Neural cell (in vitro differentiated cells): ENCODE measurements around the gene SERPINA1. TPM values are rescaled to one million over a fixed set of nuclear protein-coding genes. Genes with fewer than 3 reads are reported as not detected.

Source experiments
- H2AFZ ChIP-seq: fragments of 200-600, 300-800 bp; sonication (generic), shearing (Covaris generic); 2 replicates; pipeline ENCODE4 v1.6.0; 2014; ENCODE audit warnings: low read depth, mild to moderate bottlenecking, antibody characterized with exemption, low read length, moderate library complexity
- H3F3A ChIP-seq: fragments of 200-600 bp; shearing (Covaris generic); 2 replicates; pipeline ENCODE4 v1.6.1; 2016; ENCODE audit warnings: mild to moderate bottlenecking, moderate library complexity, mixed read lengths, antibody characterized with exemption, low read length; ENCODE audit not compliant: insufficient read depth, poor library complexity, severe bottlenecking
- H3K27ac ChIP-seq: fragments of 200-600, 300-800 bp; sonication (generic), shearing (Covaris generic); 2 replicates; pipeline ENCODE4 v1.5.1; 2014; ENCODE audit warnings: mild to moderate bottlenecking, low read length, moderate library complexity
- H3K27me3 ChIP-seq: fragments of 300-800, 200-600 bp; sonication (generic), shearing (Covaris generic); 2 replicates; pipeline ENCODE4 v1.6.0; 2014; ENCODE audit warnings: mild to moderate bottlenecking, low read depth, low read length, moderate library complexity; ENCODE audit not compliant: insufficient read depth
- H3K36me3 ChIP-seq: fragments of 300-800, 200-600 bp; sonication (generic), shearing (Covaris generic); 2 replicates; pipeline ENCODE4 v1.5.1; 2014; ENCODE audit warnings: mild to moderate bottlenecking, antibody characterized with exemption, low read length, moderate library complexity; ENCODE audit not compliant: insufficient read depth
- H3K4me2 ChIP-seq: fragments of 300-800, 200-600 bp; sonication (generic), shearing (Covaris generic); 2 replicates; pipeline ENCODE4 v1.6.0; 2014; ENCODE audit warnings: mild to moderate bottlenecking, low read length
- H3K4me3 ChIP-seq: fragments of 300-800, 200-600 bp; sonication (generic), shearing (Covaris generic); 2 replicates; pipeline ENCODE4 v1.5.1; 2014; ENCODE audit warnings: mild to moderate bottlenecking, low read length, moderate library complexity
- H3K79me2 ChIP-seq: fragments of 200-600 bp; shearing (Covaris generic); replicated peaks from 2 replicates; pipeline ENCODE4 v1.6.0; 2014; ENCODE audit warnings: mild to moderate bottlenecking, low read length, moderate library complexity; ENCODE audit not compliant: insufficient read depth
- H3K9ac ChIP-seq: fragments of 300-800, 200-600 bp; sonication (generic), shearing (Covaris generic); 2 replicates; pipeline ENCODE4 v1.6.1; 2016; ENCODE audit warnings: mild to moderate bottlenecking, low read length, mixed read lengths
- H3K9me2 ChIP-seq: fragments of 200-600 bp; shearing (Covaris generic); 2 replicates; pipeline ENCODE4 v1.6.1; 2016; ENCODE audit warnings: mild to moderate bottlenecking, low read length, mixed read lengths; ENCODE audit not compliant: insufficient read depth
- H3K9me3 ChIP-seq: fragments of 200-600, 300-800 bp; sonication (generic), shearing (Covaris generic); 2 replicates; pipeline ENCODE4 v1.6.1; 2016; ENCODE audit warnings: mild to moderate bottlenecking, mixed run types, low read length, moderate library complexity, mixed read lengths
- H4K20me1 ChIP-seq: fragments of 200-600 bp; shearing (Covaris generic); 2 replicates; pipeline ENCODE4 v1.6.1; 2016; ENCODE audit warnings: mild to moderate bottlenecking, mixed run types; ENCODE audit not compliant: insufficient read depth
- CTCF ChIP-seq: fragments of 450-650 bp; IDR thresholded peaks from 2 replicates; pipeline ENCODE4 v1.5.1; 2014; ENCODE audit warnings: antibody characterized with exemption, mild to moderate bottlenecking, moderate library complexity; ENCODE audit not compliant: poor library complexity, severe bottlenecking
- EP300 ChIP-seq: fragments of 450-650 bp; conservative IDR thresholded peaks from 2 replicates; pipeline ENCODE4 v1.6.1; 2014; ENCODE audit warnings: antibody characterized with exemption, mild to moderate bottlenecking, moderate library complexity; ENCODE audit not compliant: poor library complexity, severe bottlenecking
- EZH2 ChIP-seq: fragments of 200-600, 300-800 bp; shearing (Covaris generic), sonication (generic); IDR thresholded peaks from 2 replicates; pipeline ENCODE4 v1.6.1; 2014; ENCODE audit warnings: antibody characterized with exemption, low read length, borderline replicate concordance, mild to moderate bottlenecking; ENCODE audit not compliant: insufficient read depth, poor library complexity, severe bottlenecking
- MXI1 ChIP-seq: fragments of 450-650 bp; conservative IDR thresholded peaks from 2 replicates; pipeline ENCODE4 v1.6.1; 2014; ENCODE audit warnings: antibody characterized with exemption, mild to moderate bottlenecking; ENCODE audit not compliant: poor library complexity, severe bottlenecking
- POLR2AphosphoS5 ChIP-seq: IDR thresholded peaks from 2 replicates; pipeline ENCODE4 v1.6.1; 2012
- RAD21 ChIP-seq: fragments of 450-650 bp; conservative IDR thresholded peaks from 2 replicates; pipeline ENCODE4 v1.6.1; 2014; ENCODE audit warnings: antibody characterized with exemption, mild to moderate bottlenecking, moderate library complexity
- REST ChIP-seq: IDR thresholded peaks from 2 replicates; pipeline ENCODE4 v1.6.1; 2012; ENCODE audit warnings: borderline replicate concordance
- SMC3 ChIP-seq: fragments of 450-650 bp; conservative IDR thresholded peaks from 2 replicates; pipeline ENCODE4 v1.6.1; 2014; ENCODE audit warnings: antibody characterized with exemption, mild to moderate bottlenecking, moderate library complexity; ENCODE audit not compliant: poor library complexity
- TAF1 ChIP-seq: IDR thresholded peaks from 2 replicates; pipeline ENCODE4 v1.6.1; 2012; ENCODE audit warnings: low read depth
- polyA minus RNA-seq: library from RNA; depleted of rRNA, polyadenylated mRNA; stranded (reverse); fragments of >200 nt; gene quantifications from 2 replicates; pipeline ENCODE4 v1.2.3, GENCODE V29; 2014
- polyA plus RNA-seq: library from polyadenylated mRNA; depleted of rRNA; stranded (reverse); fragments of >200 nt; gene quantifications from 2 replicates; pipeline ENCODE4 v1.2.3, GENCODE V29; 2014

SERPINA1 gene
- polyA plus RNA-seq: not detected in 2 replicates
- not detected in 2 replicates for polyA minus RNA-seq

DNA sequence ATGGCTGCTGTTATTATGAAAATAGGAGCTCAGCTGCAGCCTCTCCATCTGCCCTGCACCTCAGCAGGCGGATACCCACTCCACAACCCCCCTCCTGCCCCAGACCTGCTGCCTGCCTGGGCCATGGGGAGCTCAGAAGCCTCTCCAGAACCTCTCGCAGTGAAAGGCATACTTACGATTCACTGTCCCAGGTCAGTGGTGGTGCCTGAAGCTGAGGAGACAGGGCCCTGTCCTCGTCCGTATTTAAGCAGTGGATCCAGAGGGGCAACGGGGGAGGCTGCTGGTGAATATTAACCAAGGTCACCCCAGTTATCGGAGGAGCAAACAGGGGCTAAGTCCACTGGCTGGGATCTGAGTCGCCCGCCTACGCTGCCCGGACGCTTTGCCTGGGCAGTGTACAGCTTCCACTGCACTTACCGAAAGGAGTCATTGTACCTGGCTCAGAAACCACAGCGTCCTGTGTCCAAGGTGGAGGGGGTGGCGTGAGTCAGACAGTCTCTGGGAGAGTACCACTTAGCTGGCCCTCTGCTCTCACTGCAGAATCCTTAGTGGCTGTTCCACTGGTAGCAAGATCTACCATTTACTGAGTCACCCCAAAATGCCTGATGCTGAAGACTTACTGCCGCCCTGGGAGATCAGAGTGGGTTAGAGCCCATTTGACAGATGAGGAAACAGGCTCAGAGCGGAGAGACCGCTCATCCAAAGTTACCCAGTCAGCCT lies at the start of gene SERPINA1:
SERPINA1 (minus strand) TSS at position 219 of the 720 bp plus-strand sequence. CDS start 5,365 bp downstream, outside the sequence.
- Histone ChIP-seq H3K9me2 (no peaks in the 10 kb centered on the region), H4K20me1 (no peaks in the 10 kb centered on the region), H3K27me3 (no peaks in the 10 kb centered on the region), H3F3A (no peaks in the 10 kb centered on the region), H3K36me3 (no peaks in the 10 kb centered on the region), H3K9ac (no peak within 1 kb of the TSS), H3K27ac (no peak within 1 kb of the TSS), H3K9me3 (no peaks in the 10 kb centered on the region), H3K79me2 (no peaks in the 10 kb centered on the region), H2AFZ (no peak within 1 kb of the TSS), H3K4me3 (no peak within 1 kb of the TSS), H3K4me2 (no peak within 1 kb of the TSS)
- TF ChIP-seq EZH2 (no peak), RAD21 (no peak), EP300 (no peak), SMC3 (no peak), REST (no peak), TAF1 (no peak), MXI1 (no peak), CTCF (no peak), POLR2AphosphoS5 (no peak)

- no peak overlapping the region for H3K27ac ChIP-seq
- H3K27me3 ChIP-seq: no peaks in the 10 kb centered on the region
- no peaks in the 10 kb centered on the region for H3K9me2 ChIP-seq
- no peaks in the 10 kb centered on the region for H3K36me3 ChIP-seq
- H3K4me2 ChIP-seq: no peak overlapping the region
- no peaks in the 10 kb centered on the region for H3F3A ChIP-seq
- H4K20me1 ChIP-seq: no peaks in the 10 kb centered on the region
- no peaks in the 10 kb centered on the region for H3K79me2 ChIP-seq
- TF ChIP-seq EP300 (no peak), REST (no peak)
- no peaks in the 10 kb centered on the region for H3K9me3 ChIP-seq
- no peak overlapping the region for H3K9ac ChIP-seq
- no peak overlapping the region for H2AFZ ChIP-seq
- H3K4me3 ChIP-seq: no peak overlapping the region
Measured at GRCh38 chr14:94428610-94429009, 40.2 kb upstream of the SERPINA1 start.
